Fibroblast of pulmonary artery (primary cell): ENCODE measurements around the gene CBX8.
"Not testable (repeated sequence)": the region's sequence is repeated elsewhere in the genome, so short reads cannot be mapped to it uniquely, and the experiment has no call there.

ENCODE experiments used
- DNase-seq: peaks from one replicate; pipeline ENCODE4 v3.0.0-alpha.2; 2010; ENCODE audit warnings: low read depth
- H3K4me3 ChIP-seq: replicated peaks from 2 replicates; pipeline ENCODE4 v1.5.1; 2011; ENCODE audit warnings: low read depth, mild to moderate bottlenecking, control low read depth, low read length, moderate library complexity
- TF ChIP-seq, protein P1 (sequence below): IDR thresholded peaks from 2 replicates; pipeline ENCODE4 v1.5.1; 2011; ENCODE audit warnings: mild to moderate bottlenecking, control low read depth, low read length, inconsistent platforms; ENCODE audit errors: missing control alignments

Gene CBX8

DNA sequence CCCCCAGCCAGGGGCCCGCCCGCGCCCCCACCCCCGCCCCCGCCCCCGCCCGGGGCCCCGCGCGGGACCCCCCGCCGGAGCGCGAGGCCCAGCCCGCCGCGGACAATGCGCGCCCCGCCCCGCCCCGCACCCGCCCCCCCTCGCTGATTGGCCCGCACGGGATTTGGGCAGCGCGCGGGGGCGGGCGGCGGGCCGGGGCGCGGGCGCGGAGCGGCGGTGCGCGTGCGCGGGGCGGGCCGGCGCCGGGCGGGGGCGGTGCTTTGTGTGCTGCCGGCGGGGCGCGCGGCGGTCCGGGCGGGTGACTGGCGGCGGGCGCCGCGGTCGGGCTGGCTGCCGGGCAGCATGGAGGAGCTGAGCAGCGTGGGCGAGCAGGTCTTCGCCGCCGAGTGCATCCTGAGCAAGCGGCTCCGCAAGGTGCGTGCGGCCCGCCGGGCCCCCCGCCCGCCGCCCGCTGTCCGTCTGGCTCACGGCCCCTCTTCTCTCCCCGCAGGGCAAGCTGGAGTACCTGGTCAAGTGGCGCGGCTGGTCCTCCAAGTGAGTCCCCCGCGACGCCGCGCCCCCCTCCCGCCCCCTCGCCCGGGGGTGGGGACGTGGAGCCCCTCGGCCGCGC lies 18.9 kb downstream of the CBX8 start, which contains the start of gene CBX2:
CBX2 (plus strand) TSS at position 255 of the 610 bp plus-strand sequence; CDS start at position 343, 88 bp downstream.
- TF ChIP-seq, protein P1, sequence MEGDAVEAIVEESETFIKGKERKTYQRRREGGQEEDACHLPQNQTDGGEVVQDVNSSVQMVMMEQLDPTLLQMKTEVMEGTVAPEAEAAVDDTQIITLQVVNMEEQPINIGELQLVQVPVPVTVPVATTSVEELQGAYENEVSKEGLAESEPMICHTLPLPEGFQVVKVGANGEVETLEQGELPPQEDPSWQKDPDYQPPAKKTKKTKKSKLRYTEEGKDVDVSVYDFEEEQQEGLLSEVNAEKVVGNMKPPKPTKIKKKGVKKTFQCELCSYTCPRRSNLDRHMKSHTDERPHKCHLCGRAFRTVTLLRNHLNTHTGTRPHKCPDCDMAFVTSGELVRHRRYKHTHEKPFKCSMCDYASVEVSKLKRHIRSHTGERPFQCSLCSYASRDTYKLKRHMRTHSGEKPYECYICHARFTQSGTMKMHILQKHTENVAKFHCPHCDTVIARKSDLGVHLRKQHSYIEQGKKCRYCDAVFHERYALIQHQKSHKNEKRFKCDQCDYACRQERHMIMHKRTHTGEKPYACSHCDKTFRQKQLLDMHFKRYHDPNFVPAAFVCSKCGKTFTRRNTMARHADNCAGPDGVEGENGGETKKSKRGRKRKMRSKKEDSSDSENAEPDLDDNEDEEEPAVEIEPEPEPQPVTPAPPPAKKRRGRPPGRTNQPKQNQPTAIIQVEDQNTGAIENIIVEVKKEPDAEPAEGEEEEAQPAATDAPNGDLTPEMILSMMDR = no peak
- H3K4me3 ChIP-seq = peak within 1 kb of the TSS; percentile 57
- DNase-seq = peak; percentile 60

DNA sequence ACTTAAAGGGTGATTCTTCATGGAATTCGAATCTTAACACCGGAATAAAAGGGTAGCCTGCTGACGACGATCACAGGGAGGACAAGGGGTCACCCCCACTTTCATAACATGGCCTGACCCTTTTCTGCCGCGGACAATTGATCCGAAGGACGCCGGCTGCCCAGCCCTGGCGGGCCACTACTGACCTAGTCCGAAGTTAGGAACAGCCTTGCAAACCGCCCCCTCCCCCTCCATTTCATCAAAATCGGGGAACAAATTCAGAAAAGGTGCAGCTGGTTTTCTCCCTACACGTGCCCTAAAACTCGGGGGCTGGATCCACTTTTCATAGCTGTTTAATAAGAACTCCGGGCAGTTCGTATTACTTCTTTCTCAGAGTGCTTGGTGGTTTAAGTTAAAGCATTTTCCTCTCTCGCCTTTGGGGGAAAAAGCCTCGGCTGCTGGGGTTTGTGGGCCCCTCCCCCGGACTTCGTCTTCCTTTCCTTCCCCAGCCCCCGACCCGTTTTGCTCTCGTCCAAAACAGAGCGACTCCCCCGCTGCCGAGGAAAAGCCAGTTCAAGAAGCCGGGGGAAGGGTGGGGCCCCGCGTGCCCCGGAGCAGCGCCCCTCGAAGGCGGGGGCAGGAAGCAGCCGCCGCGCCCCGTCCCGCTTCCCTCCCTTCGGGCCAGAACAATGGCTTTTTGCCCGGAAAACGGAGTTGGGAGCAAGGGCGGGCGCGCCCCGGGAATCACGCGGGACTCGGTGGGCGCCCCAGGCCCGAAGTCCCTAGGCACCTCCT lies 19.6 kb downstream of the CBX8 start:
- H3K4me3 ChIP-seq = peak overlapping the region; percentile 50
- DNase-seq = peak; percentile 53
- TF ChIP-seq, protein P1 = peak; percentile 5

DNA sequence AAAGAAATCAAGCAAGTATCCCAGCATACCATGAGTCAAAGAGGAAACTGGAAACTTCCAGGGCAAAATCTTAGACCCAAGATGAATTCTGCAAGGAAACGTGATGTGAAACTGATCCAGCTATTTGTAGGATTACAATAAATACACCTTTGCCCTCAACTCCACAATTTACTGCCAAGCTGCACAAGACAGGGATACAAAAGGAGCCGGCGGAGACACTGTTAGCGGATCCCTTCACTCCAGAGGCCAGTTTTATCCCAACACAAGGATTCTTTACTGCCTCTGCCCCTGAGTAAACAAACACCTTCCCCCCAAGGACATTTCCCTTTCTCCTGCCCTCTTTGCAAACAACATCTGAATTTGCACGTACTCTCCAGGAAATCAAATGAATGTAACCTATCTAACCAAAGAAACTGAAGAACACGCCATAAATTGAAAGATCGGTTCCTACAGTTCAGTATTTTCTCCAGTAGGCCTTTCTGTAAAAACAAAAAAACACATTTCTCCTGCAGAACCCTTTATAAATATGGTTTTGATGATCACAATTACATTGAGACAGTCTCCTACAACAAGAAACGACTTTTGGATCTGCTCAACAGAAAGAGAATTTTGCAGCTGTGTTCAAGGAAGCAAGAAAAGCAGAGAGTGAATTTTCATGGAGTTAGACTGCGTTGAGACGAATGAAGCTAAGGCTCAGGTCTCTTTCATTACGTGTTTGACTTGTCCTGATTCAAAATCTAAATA lies 20.3 kb downstream of the CBX8 start:
- H3K4me3 ChIP-seq = no peak overlapping the region
- DNase-seq = no peak
- TF ChIP-seq, protein P1 = no peak

DNA sequence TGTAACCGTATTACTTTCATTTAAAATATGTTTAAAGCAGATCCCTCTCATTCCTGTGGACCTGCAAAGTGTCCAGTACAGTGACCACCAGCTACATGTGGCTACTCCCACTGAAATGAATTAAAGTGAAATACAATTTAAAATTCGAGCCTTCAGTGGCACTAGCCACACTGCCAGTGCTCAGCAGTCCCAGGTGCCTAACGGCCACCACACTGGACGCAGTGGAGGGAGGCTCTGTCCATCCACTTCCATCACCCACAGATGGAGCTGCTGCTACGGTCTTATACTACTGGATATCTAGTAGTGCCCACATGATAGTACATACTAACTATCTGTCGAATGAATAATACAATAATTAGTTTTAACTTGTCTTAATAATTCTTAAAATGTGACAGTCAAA lies 21.2 kb downstream of the CBX8 start:
- no peak for DNase-seq
- H3K4me3 ChIP-seq = no peak overlapping the region
- TF ChIP-seq, protein P1 = no peak

DNA sequence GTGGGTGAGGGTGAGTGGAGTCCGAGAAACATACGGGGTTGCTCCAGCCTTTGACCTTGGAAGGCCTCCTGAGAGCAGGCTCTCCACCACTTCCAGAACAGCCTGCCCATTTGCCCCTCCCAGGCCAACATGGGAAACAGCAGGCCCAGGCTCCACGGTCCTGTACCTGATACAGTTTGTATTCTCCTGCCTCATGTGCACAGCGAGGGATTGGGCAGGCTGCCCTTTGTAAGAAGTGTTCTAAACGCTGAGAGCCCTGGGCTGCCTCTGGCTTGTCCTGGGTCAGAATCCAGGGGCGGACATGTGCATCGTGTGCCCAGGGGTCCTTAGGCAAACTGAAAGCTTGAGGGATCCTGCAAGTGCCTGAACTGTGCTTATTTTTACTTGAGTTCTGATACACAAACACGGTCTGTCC lies 22.3 kb downstream of the CBX8 start:
- TF ChIP-seq, protein P1 = no peak
- H3K4me3 ChIP-seq = no peak overlapping the region
- DNase-seq = no peak

DNA sequence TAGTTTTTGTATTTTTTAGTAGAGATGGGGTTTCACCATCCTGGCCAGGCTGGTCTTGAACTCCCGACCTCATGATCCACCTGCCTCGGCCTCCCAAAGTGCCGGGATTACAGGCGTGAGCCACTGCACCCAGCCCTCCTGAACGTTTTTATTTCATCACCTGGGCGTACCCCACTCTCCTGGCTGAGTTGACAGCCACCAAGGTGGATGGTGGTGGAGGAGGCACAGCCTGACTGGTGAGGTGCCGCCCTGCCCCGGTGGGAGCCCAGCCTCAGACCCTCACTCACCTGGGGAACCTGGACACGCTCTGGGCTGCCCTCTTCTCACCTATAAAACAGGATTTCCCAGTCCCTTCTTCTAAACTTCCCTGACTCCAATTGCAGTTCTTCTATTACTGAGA lies 24.2 kb downstream of the CBX8 start:
- DNase-seq, H3K4me3 ChIP-seq: not testable (repeated sequence)

DNA sequence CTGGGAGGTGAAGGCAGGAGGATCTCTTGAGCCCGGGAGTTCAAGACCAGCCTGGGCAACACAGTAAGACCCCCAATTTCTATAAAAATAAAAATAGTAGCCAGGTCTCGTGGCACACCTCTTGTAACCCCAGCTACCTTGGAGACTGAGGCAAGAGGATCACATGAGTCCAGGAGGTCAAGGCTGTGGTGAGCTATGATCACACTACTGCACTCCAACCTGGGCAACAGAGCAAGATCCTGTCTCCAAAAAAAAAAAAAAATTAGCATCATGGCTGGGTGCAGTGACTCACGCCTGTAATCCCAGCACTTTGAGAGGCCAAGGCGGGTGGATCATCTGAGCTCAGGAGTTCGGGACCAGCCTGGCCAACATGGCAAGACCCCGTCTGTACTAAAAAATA lies 25.6 kb downstream of the CBX8 start:
- H3K4me3 ChIP-seq = no peak overlapping the region
- TF ChIP-seq, protein P1 = no peak
- no peak for DNase-seq
